HEK293 (cell line): ENCODE data around the gene CKM.

Experiments used
- GLI4 ChIP-seq: fragments of 450-650 bp; formaldehyde crosslinking; IDR thresholded peaks from 2 replicates; pipeline ENCODE4 v1.5.1; 2016; ENCODE audit warnings: missing biosample characterization, missing genetic modification characterization
- KLF1 ChIP-seq: fragments of 450-650 bp; formaldehyde crosslinking; IDR thresholded peaks from 2 replicates; pipeline ENCODE4 v1.5.1; 2016; ENCODE audit warnings: missing biosample characterization, missing genetic modification characterization
- KLF10 ChIP-seq: fragments of 450-650 bp; IDR thresholded peaks from 2 replicates; pipeline ENCODE4 v1.5.1; 2018; ENCODE audit warnings: missing biosample characterization, mild to moderate bottlenecking, missing genetic modification characterization
- KLF8 ChIP-seq: fragments of 450-650 bp; formaldehyde crosslinking; IDR thresholded peaks from 2 replicates; pipeline ENCODE4 v1.5.1; 2016; ENCODE audit warnings: missing biosample characterization, missing genetic modification characterization
- PRDM1 ChIP-seq: fragments of 450-650 bp; formaldehyde crosslinking; IDR thresholded peaks from 2 replicates; pipeline ENCODE4; 2016; ENCODE audit warnings: missing biosample characterization, missing genetic modification characterization
- SALL2 ChIP-seq: fragments of 450-650 bp; formaldehyde crosslinking; IDR thresholded peaks from 2 replicates; pipeline ENCODE4 v1.5.0; 2017; ENCODE audit warnings: missing biosample characterization, mild to moderate bottlenecking, missing genetic modification characterization, borderline replicate concordance
- SP2 ChIP-seq: fragments of 450-650 bp; formaldehyde crosslinking; IDR thresholded peaks from 2 replicates; pipeline ENCODE4 v1.5.1; 2016; ENCODE audit warnings: missing biosample characterization, missing genetic modification characterization
- SP3 ChIP-seq: fragments of 450-650 bp; formaldehyde crosslinking; IDR thresholded peaks from 2 replicates; pipeline ENCODE4 v1.5.1; 2016; ENCODE audit warnings: missing biosample characterization, missing genetic modification characterization
- ZBTB20 ChIP-seq: fragments of 450-650 bp; formaldehyde crosslinking; IDR thresholded peaks from 2 replicates; pipeline ENCODE4 v1.5.1; 2016; ENCODE audit warnings: missing biosample characterization, missing genetic modification characterization
- ZBTB21 ChIP-seq: fragments of 450-650 bp; formaldehyde crosslinking; IDR thresholded peaks from 2 replicates; pipeline ENCODE4 v1.5.1; 2017; ENCODE audit warnings: missing biosample characterization, missing genetic modification characterization
- ZBTB8A ChIP-seq: fragments of 450-650 bp; formaldehyde crosslinking; IDR thresholded peaks from 2 replicates; pipeline ENCODE4 v1.5.1; 2016; ENCODE audit warnings: missing biosample characterization, missing genetic modification characterization
- ZNF2 ChIP-seq: fragments of 450-650 bp; formaldehyde crosslinking; IDR thresholded peaks from 2 replicates; pipeline ENCODE4 v1.5.1; 2016; ENCODE audit warnings: missing biosample characterization, missing genetic modification characterization
- ZNF24 ChIP-seq: fragments of 450-650 bp; formaldehyde crosslinking; IDR thresholded peaks from 2 replicates; pipeline ENCODE4 v1.5.1; 2016; ENCODE audit warnings: missing biosample characterization, missing genetic modification characterization
- ZNF248 ChIP-seq: fragments of 450-650 bp; formaldehyde crosslinking; IDR thresholded peaks from 2 replicates; pipeline ENCODE4 v1.5.1; 2017; ENCODE audit warnings: missing biosample characterization, missing genetic modification characterization
- ZNF324 ChIP-seq: fragments of 450-650 bp; formaldehyde crosslinking; IDR thresholded peaks from 2 replicates; pipeline ENCODE4 v1.5.1; 2016; ENCODE audit warnings: missing biosample characterization, missing genetic modification characterization
- ZNF423 ChIP-seq: fragments of 450-650 bp; formaldehyde crosslinking; IDR thresholded peaks from 2 replicates; pipeline ENCODE4 v1.5.1; 2016; ENCODE audit warnings: missing biosample characterization, missing genetic modification characterization
- ZNF473 ChIP-seq: fragments of 450-650 bp; formaldehyde crosslinking; IDR thresholded peaks from 2 replicates; pipeline ENCODE4 v1.5.1; 2017; ENCODE audit warnings: missing biosample characterization, missing genetic modification characterization
- ZNF501 ChIP-seq: fragments of 450-650 bp; formaldehyde crosslinking; IDR thresholded peaks from 2 replicates; pipeline ENCODE4 v1.5.1; 2016; ENCODE audit warnings: missing biosample characterization, missing genetic modification characterization
- ZNF549 ChIP-seq: fragments of 450-650 bp; IDR thresholded peaks from 2 replicates; pipeline ENCODE4 v1.5.1; 2018; ENCODE audit warnings: missing biosample characterization, missing genetic modification characterization, mild to moderate bottlenecking, inconsistent platforms, moderate library complexity
- ZNF792 ChIP-seq: fragments of 450-650 bp; formaldehyde crosslinking; IDR thresholded peaks from 2 replicates; pipeline ENCODE4 v1.5.1; 2016; ENCODE audit warnings: missing biosample characterization, missing genetic modification characterization
- ZNF843 ChIP-seq: fragments of 450-650 bp; formaldehyde crosslinking; IDR thresholded peaks from 2 replicates; pipeline ENCODE4 v1.5.1; 2016; ENCODE audit warnings: missing biosample characterization, missing genetic modification characterization
- TF ChIP-seq, protein P1 (sequence below): fragments of 450-650 bp; formaldehyde crosslinking; IDR thresholded peaks from 2 replicates; pipeline ENCODE4 v1.5.0; 2017; ENCODE audit warnings: missing biosample characterization, missing genetic modification characterization, borderline replicate concordance
- TF ChIP-seq, protein P2 (sequence below): fragments of 450-650 bp; formaldehyde crosslinking; optimal IDR thresholded peaks from 2 replicates; pipeline ENCODE3; 2016; ENCODE audit warnings: missing biosample characterization, mild to moderate bottlenecking, missing genetic modification characterization
- TF ChIP-seq, protein P3 (sequence below): sonication (generic); formaldehyde crosslinking; IDR thresholded peaks from 2 replicates; pipeline ENCODE4 v1.8.1; 2022; ENCODE audit warnings: mild to moderate bottlenecking, moderate library complexity, missing genetic modification reagents
- TF ChIP-seq, protein P4 (sequence below): fragments of 450-650 bp; formaldehyde crosslinking; IDR thresholded peaks from 2 replicates; pipeline ENCODE4 v1.5.1; 2017; ENCODE audit warnings: missing biosample characterization, mild to moderate bottlenecking, missing genetic modification characterization, moderate library complexity
- TF ChIP-seq, protein P5 (sequence below): fragments of 450-650 bp; formaldehyde crosslinking; IDR thresholded peaks from 2 replicates; pipeline ENCODE4 v1.5.1; 2016; ENCODE audit warnings: missing biosample characterization, missing genetic modification characterization
- TF ChIP-seq, protein P6 (sequence below): fragments of 450-650 bp; formaldehyde crosslinking; IDR thresholded peaks from 2 replicates; pipeline ENCODE4 v1.5.1; 2017; ENCODE audit warnings: missing biosample characterization, missing genetic modification characterization

The CKM gene

DNA sequence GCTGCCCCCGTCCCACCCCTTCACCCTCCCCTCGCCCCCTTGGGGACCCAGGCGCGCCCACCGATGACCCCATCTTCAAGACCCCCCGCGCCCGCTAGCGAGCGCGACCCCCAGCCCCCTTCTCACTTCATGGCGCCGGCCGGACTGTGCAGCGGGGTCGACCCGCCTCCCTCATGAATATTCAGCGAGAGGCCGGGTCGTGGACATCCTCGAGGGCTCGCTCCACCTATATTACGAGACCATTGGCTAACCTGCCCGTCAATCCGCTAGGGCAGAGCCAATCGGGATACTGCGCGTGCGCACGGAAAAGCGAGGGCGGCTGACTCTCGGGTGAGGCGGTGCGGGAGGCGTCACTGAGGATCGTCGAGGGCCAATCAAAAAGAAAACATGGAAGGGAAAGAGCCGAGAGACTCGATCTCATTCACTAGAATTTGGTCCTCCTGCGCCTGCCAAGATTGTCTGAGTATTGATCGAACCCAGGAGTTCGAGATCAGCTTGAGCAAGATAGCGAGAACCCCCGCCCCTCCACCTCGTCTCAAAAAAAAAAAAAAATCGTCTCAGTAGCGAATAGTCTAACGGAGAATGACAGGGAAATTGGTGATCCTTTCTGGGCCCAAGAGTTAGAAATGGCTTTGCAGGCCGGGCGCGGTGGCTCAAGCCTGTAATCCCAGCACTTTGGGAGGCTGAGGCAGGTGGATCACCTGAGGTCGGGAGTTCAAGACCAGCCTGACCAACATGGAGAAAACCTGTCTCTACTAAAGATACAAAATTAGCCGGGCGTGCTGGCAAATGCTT lies 47.9 kb upstream of the CKM start, which contains the start of gene ERCC2 (continued):
- TF ChIP-seq, protein P1, sequence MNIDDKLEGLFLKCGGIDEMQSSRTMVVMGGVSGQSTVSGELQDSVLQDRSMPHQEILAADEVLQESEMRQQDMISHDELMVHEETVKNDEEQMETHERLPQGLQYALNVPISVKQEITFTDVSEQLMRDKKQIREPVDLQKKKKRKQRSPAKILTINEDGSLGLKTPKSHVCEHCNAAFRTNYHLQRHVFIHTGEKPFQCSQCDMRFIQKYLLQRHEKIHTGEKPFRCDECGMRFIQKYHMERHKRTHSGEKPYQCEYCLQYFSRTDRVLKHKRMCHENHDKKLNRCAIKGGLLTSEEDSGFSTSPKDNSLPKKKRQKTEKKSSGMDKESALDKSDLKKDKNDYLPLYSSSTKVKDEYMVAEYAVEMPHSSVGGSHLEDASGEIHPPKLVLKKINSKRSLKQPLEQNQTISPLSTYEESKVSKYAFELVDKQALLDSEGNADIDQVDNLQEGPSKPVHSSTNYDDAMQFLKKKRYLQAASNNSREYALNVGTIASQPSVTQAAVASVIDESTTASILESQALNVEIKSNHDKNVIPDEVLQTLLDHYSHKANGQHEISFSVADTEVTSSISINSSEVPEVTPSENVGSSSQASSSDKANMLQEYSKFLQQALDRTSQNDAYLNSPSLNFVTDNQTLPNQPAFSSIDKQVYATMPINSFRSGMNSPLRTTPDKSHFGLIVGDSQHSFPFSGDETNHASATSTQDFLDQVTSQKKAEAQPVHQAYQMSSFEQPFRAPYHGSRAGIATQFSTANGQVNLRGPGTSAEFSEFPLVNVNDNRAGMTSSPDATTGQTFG (tag by site-specific recombination): no peak
- TF ChIP-seq ZNF24: peak; percentile 29; the same call in 1 of the 2 replicates
- peak; percentile 53; the same call in 1 of the 2 replicates for TF ChIP-seq ZNF792 (tag by site-specific recombination)
- TF ChIP-seq ZNF2 (tag by site-specific recombination): 0 out of 2 replicates have a peak, but pooled peaks have one; percentile 40
- TF ChIP-seq ZNF501 (tag by site-specific recombination): peak; percentile 53; the same call in 1 of the 2 replicates
- TF ChIP-seq, protein P2, sequence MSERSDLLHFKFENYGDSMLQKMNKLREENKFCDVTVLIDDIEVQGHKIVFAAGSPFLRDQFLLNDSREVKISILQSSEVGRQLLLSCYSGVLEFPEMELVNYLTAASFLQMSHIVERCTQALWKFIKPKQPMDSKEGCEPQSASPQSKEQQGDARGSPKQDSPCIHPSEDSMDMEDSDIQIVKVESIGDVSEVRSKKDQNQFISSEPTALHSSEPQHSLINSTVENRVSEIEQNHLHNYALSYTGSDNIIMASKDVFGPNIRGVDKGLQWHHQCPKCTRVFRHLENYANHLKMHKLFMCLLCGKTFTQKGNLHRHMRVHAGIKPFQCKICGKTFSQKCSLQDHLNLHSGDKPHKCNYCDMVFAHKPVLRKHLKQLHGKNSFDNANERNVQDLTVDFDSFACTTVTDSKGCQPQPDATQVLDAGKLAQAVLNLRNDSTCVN: peak; percentile 36
- no peak for TF ChIP-seq ZNF248 (tag by site-specific recombination)
- no peak; the same call in 1 of the 2 replicates for TF ChIP-seq ZNF324 (tag by site-specific recombination)
- TF ChIP-seq KLF8 (tag by site-specific recombination): 0 out of 2 replicates have a peak, but pooled peaks have one; percentile 34
- peak; percentile 11; the same call in 1 of the 2 replicates for TF ChIP-seq KLF1 (tag by site-specific recombination)
- peak; percentile 20; the same call in 1 of the 2 replicates for TF ChIP-seq ZBTB20
- TF ChIP-seq SP2 (tag by site-specific recombination): peak; percentile 93
- TF ChIP-seq GLI4 (tag by site-specific recombination): 0 out of 2 replicates have a peak, but pooled peaks have one; percentile 45
- TF ChIP-seq SALL2 (tag by site-specific recombination): no peak
- no peak; the same call in 1 of the 2 replicates for TF ChIP-seq ZNF843 (tag by site-specific recombination)
- TF ChIP-seq ZNF549 (tag by site-specific recombination): no peak
- TF ChIP-seq, protein P3, sequence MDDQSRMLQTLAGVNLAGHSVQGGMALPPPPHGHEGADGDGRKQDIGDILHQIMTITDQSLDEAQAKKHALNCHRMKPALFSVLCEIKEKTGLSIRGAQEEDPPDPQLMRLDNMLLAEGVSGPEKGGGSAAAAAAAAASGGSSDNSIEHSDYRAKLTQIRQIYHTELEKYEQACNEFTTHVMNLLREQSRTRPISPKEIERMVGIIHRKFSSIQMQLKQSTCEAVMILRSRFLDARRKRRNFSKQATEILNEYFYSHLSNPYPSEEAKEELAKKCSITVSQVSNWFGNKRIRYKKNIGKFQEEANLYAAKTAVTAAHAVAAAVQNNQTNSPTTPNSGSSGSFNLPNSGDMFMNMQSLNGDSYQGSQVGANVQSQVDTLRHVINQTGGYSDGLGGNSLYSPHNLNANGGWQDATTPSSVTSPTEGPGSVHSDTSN: peak; percentile 99
- TF ChIP-seq SP3: peak; percentile 69
- TF ChIP-seq, protein P4, sequence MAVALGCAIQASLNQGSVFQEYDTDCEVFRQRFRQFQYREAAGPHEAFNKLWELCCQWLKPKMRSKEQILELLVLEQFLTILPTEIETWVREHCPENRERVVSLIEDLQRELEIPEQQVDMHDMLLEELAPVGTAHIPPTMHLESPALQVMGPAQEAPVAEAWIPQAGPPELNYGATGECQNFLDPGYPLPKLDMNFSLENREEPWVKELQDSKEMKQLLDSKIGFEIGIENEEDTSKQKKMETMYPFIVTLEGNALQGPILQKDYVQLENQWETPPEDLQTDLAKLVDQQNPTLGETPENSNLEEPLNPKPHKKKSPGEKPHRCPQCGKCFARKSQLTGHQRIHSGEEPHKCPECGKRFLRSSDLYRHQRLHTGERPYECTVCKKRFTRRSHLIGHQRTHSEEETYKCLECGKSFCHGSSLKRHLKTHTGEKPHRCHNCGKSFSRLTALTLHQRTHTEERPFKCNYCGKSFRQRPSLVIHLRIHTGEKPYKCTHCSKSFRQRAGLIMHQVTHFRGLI (tag by site-specific recombination): no peak
- TF ChIP-seq, protein P5, sequence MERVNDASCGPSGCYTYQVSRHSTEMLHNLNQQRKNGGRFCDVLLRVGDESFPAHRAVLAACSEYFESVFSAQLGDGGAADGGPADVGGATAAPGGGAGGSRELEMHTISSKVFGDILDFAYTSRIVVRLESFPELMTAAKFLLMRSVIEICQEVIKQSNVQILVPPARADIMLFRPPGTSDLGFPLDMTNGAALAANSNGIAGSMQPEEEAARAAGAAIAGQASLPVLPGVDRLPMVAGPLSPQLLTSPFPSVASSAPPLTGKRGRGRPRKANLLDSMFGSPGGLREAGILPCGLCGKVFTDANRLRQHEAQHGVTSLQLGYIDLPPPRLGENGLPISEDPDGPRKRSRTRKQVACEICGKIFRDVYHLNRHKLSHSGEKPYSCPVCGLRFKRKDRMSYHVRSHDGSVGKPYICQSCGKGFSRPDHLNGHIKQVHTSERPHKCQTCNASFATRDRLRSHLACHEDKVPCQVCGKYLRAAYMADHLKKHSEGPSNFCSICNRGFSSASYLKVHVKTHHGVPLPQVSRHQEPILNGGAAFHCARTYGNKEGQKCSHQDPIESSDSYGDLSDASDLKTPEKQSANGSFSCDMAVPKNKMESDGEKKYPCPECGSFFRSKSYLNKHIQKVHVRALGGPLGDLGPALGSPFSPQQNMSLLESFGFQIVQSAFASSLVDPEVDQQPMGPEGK: peak; percentile 74; the same call in 1 of the 2 replicates
- no peak for TF ChIP-seq ZNF473 (tag by site-specific recombination)
- TF ChIP-seq, protein P6, sequence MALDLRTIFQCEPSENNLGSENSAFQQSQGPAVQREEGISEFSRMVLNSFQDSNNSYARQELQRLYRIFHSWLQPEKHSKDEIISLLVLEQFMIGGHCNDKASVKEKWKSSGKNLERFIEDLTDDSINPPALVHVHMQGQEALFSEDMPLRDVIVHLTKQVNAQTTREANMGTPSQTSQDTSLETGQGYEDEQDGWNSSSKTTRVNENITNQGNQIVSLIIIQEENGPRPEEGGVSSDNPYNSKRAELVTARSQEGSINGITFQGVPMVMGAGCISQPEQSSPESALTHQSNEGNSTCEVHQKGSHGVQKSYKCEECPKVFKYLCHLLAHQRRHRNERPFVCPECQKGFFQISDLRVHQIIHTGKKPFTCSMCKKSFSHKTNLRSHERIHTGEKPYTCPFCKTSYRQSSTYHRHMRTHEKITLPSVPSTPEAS (tag by site-specific recombination): 0 out of 2 replicates have a peak, but pooled peaks have one; percentile 13
- TF ChIP-seq ZNF423 (tag by site-specific recombination): no peak
- 0 out of 2 replicates have a peak, but pooled peaks have one; percentile 19 for TF ChIP-seq ZBTB21 (tag by site-specific recombination)
- peak; percentile 83 for TF ChIP-seq PRDM1 (tag by site-specific recombination)
- TF ChIP-seq ZBTB8A: peak; percentile 16; the same call in 1 of the 2 replicates
- peak; percentile 18; the same call in 1 of the 2 replicates for TF ChIP-seq KLF10 (tag by site-specific recombination)
